GM21723 (cell line): ENCODE data around the gene FOXJ1.
A peak's percentile ranks its signal among the peaks of the same experiment; 100 is the strongest.
"Not testable (repeated sequence)": the region's sequence is repeated elsewhere in the genome, so short reads cannot be mapped to it uniquely, and the experiment has no call there.

ENCODE experiments used
- ATAC-seq: cut with Tn5 transposase; IDR thresholded peaks from one replicate; pipeline ENCODE4 v1.9.1; 2021; ENCODE audit warnings: mild to moderate bottlenecking, moderate library complexity; ENCODE audit not compliant: unreplicated experiment

Gene FOXJ1

GRCh38 chr17:76141212-76142038 lies at the start of gene FOXJ1:
Gene FOXJ1 (minus strand): TSS chr17:76141245. CDS start chr17:76140395, 850 bp downstream.
- peak; percentile 74 for ATAC-seq

GRCh38 chr17:76189741-76190140 lies 48.7 kb upstream of the FOXJ1 start:
- ATAC-seq = no peak

GRCh38 chr17:76189247-76189646 lies 48.2 kb upstream of the FOXJ1 start:
- no peak for ATAC-seq

- no peak for ATAC-seq
Observed at GRCh38 chr17:76188213-76189016, 47.4 kb upstream of the FOXJ1 start.

GRCh38 chr17:76186774-76187173 lies 45.7 kb upstream of the FOXJ1 start:
- ATAC-seq = not testable (repeated sequence)

GRCh38 chr17:76184290-76184689 lies 43.2 kb upstream of the FOXJ1 start:
- no peak for ATAC-seq

GRCh38 chr17:76182016-76182764 lies 41.1 kb upstream of the FOXJ1 start:
- ATAC-seq = peak; percentile 59

GRCh38 chr17:76179496-76180467 lies 38.7 kb upstream of the FOXJ1 start:
- ATAC-seq = no peak

GRCh38 chr17:76178124-76178523 lies 37.1 kb upstream of the FOXJ1 start:
- ATAC-seq = no peak

GRCh38 chr17:76176701-76177574 lies 35.9 kb upstream of the FOXJ1 start:
- ATAC-seq = no peak

GRCh38 chr17:76174037-76174436 lies 33.0 kb upstream of the FOXJ1 start:
- no peak for ATAC-seq

GRCh38 chr17:76173474-76173873 lies 32.4 kb upstream of the FOXJ1 start:
- ATAC-seq = no peak

GRCh38 chr17:76171706-76172105 lies 30.7 kb upstream of the FOXJ1 start:
- ATAC-seq = no peak

- no peak for ATAC-seq
Observed at GRCh38 chr17:76170114-76170513, 29.1 kb upstream of the FOXJ1 start.

- ATAC-seq = no peak
Observed at GRCh38 chr17:76166906-76167305, 25.9 kb upstream of the FOXJ1 start.

GRCh38 chr17:76166168-76166567 lies 25.1 kb upstream of the FOXJ1 start:
- no peak for ATAC-seq

GRCh38 chr17:76164331-76164730 lies 23.3 kb upstream of the FOXJ1 start:
- ATAC-seq = no peak

- ATAC-seq = no peak
Observed at GRCh38 chr17:76163919-76164318, 22.9 kb upstream of the FOXJ1 start.

GRCh38 chr17:76161619-76162266 lies 20.7 kb upstream of the FOXJ1 start:
- no peak for ATAC-seq
